ENCODE data around the gene ZRANB3. TPM values are rescaled to one million over a fixed set of nuclear protein-coding genes. Genes with fewer than 3 reads are reported as not detected.

Gene ZRANB3
- total and polyA plus RNA-seq, 2 experiments from 2014 or later, result 5.7 to 6.4 TPM

DNA sequence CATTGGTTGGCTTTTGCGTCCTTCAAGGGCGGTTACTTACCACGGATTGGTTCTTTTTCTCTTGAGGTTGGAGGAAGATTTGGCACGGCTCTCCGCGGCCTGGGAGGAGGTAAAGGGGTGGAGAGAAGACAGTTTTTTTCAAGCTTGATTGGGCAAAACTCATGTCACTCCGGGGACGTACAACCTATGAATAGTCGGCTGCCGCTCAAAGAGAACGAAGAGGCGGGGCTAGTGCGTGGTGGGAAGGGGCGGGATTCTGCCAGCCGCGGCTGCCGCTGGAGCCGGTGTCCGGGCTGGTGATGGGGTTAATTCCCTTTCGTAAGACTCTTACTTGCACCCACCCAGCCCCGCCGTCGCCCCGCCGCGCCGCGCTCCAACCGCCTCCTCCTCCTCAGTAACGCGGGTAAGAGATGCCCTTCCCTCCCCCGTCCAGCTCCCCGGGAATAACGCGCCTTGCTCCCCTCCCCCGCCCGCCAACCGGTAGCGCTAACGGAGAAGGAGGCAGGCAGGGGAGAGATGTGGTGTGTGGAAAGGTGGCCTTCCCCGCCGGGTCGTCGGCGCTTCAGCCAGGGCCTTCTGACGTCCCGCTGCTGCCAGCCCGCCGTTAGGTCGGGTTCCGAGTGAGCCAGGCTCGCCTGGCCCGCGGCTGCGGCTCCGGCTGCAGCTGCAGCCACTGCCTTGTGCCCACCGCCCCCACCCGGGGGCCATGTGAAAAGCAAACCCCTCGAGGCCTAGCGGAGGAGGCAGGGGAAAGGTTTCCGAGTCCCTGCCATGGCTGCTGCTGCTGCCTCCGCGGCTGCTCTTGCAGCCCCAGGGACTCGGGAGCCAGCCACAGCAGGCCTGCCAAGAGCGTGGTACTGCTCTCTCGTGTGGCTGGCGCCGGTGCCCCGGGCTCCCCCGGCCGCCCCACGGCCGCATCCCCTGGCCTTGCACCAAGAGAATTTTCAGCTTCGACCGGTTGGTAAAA lies 496 bp upstream of the ZRANB3 start, which contains the start of gene R3HDM1:
R3HDM1 (plus strand) TSS at position 254 of the 967 bp plus-strand sequence. CDS start 73,362 bp downstream, outside the sequence.
- TF ChIP-seq EZH2phosphoT487 (IDR thresholded peaks at IDR 0.05; ENCODE audit: insufficient read depth, low read depth) (no peak), EZH2 (IDR thresholded peaks at IDR 0.05; ENCODE audit: insufficient read depth, poor library complexity, severe bottlenecking) (no peak)
- H3K27me3 ChIP-seq (replicated peaks; ENCODE audit: insufficient read depth), result no peaks in the 10 kb centered on the region
- 0 out of 2 replicates have a peak, but pooled peaks cover 5% of the 10 kb centered on the region for H4K20me1 ChIP-seq (ENCODE audit: insufficient read depth)
- in situ Hi-C loops (cut with MboI), result no loop called here
- no peaks in the 10 kb centered on the region for H3K36me3 ChIP-seq (ENCODE audit: low read depth)
- peaks cover 65% of the 10 kb centered on the region for H3K79me2 ChIP-seq (ENCODE audit: insufficient read depth)
- WGBS, 2 experiments (ENCODE audit: low coverage in 1 of 2, low lambda C conversion rate in 2 of 2, missing lambda C conversion rate in 2 of 2), result 1% methylated on average over 63 to 73 of the region's 75 CpGs
- peak within 1 kb of the TSS; percentile 92 for H3K9ac ChIP-seq
- no peaks in the 10 kb centered on the region for H3K9me3 ChIP-seq (ENCODE audit: low read depth)
- H3K4me2 ChIP-seq (ENCODE audit: unreplicated experiment), result peak within 1 kb of the TSS; percentile 93
- peak within 1 kb of the TSS; percentile 98 for H2AFZ ChIP-seq
- peak; percentile 100 for DNase-seq
- peaks cover 8% of the 10 kb centered on the region for H3K4me1 ChIP-seq (ENCODE audit: insufficient read depth)
- H3K4me3 ChIP-seq, result peak within 1 kb of the TSS; percentile 96
- no peaks in the 10 kb centered on the region for H3F3A ChIP-seq (ENCODE audit: insufficient read depth)
- no peaks in the 10 kb centered on the region for H3K9me2 ChIP-seq (ENCODE audit: insufficient read depth)
- H3K27ac ChIP-seq, result peak within 1 kb of the TSS; percentile 93

DNA sequence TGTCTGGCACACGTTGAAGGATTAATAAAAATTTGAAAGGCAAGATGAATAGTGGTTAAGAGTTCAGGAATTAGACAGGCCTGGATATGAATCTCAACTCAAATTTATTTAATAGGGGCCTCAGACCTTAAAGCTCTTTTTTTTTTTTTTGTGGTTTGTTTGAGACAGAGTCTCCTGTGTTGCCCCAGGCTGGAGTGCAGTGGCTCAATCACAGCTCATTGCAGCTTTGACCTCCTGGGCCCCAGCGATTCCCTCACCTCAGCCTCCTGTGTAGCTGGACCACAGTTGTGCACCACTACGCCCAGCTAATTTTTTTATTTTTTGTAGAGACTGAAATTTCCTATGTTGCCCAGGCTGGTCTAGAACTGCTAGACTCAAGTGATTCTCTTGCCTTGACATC lies 3.0 kb downstream of the ZRANB3 start:
- in situ Hi-C loops (cut with MboI), result no loop called here

DNA sequence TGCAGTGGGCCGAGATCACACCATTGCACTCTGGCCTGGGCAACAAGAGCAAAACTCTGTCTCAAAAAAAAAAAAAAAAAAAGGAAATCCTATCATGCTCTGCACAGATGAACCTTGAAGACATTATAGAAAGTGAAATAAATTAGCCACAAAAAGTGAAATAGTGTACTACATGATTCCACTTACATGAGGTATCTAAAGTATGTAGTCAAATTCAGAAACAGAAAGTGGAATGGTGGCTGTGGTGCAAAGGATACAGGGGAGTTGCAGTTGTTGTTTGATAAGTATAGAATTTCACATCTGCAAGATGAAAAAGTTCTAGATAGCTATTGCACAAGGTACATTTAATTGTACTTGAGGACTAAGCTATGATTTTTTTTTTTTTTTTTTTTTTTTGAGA lies 5.2 kb downstream of the ZRANB3 start:
- Histone ChIP-seq H3K27ac (no peak overlapping the region), H3K79me2 (ENCODE audit: insufficient read depth) (0 out of 2 replicates have a peak, but pooled peaks cover 19% of the 10 kb centered on the region), H3K4me1 (ENCODE audit: insufficient read depth) (no peaks in the 10 kb centered on the region), H3K27me3 (replicated peaks; ENCODE audit: insufficient read depth) (no peaks in the 10 kb centered on the region), H3K4me3 (no peak overlapping the region), H3K4me2 (ENCODE audit: unreplicated experiment) (no peak overlapping the region), H2AFZ (no peak overlapping the region), H3K9ac (no peak overlapping the region), H3K9me2 (ENCODE audit: insufficient read depth) (no peaks in the 10 kb centered on the region), H4K20me1 (ENCODE audit: insufficient read depth) (no peaks in the 10 kb centered on the region), H3K9me3 (ENCODE audit: low read depth) (no peaks in the 10 kb centered on the region), H3K36me3 (ENCODE audit: low read depth) (no peaks in the 10 kb centered on the region), H3F3A (ENCODE audit: insufficient read depth) (no peaks in the 10 kb centered on the region)
- WGBS, 2 experiments (ENCODE audit: low coverage in 1 of 2, low lambda C conversion rate in 2 of 2, missing lambda C conversion rate in 2 of 2), result 100% methylated on average over 1 of the region's 1 CpG
- no peak for DNase-seq
- in situ Hi-C loops (cut with MboI), result no loop called here
- TF ChIP-seq EZH2 (IDR thresholded peaks at IDR 0.05; ENCODE audit: insufficient read depth, poor library complexity, severe bottlenecking) (no peak), EZH2phosphoT487 (IDR thresholded peaks at IDR 0.05; ENCODE audit: insufficient read depth, low read depth) (no peak)

More for the DNA sequence above, 3.0 kb downstream of the ZRANB3 start:
- Histone ChIP-seq H3K79me2 (ENCODE audit: insufficient read depth) (peaks cover 30% of the 10 kb centered on the region), H3K4me3 (no peak overlapping the region), H3K27ac (no peak overlapping the region), H3K36me3 (ENCODE audit: low read depth) (no peaks in the 10 kb centered on the region), H2AFZ (no peak overlapping the region), H3K9ac (no peak overlapping the region), H3K4me2 (ENCODE audit: unreplicated experiment) (no peak overlapping the region), H3F3A (ENCODE audit: insufficient read depth) (no peaks in the 10 kb centered on the region), H3K9me3 (ENCODE audit: low read depth) (no peaks in the 10 kb centered on the region), H3K27me3 (replicated peaks; ENCODE audit: insufficient read depth) (no peaks in the 10 kb centered on the region), H4K20me1 (ENCODE audit: insufficient read depth) (no peaks in the 10 kb centered on the region), H3K9me2 (ENCODE audit: insufficient read depth) (no peaks in the 10 kb centered on the region), H3K4me1 (ENCODE audit: insufficient read depth) (peaks cover 6% of the 10 kb centered on the region)
- no peak for DNase-seq
- 96% methylated on average over 3 of the region's 3 CpGs for WGBS, 2 experiments (ENCODE audit: low coverage in 1 of 2, low lambda C conversion rate in 2 of 2, missing lambda C conversion rate in 2 of 2)
- no peak for TF ChIP-seq EZH2 (IDR thresholded peaks at IDR 0.05; ENCODE audit: insufficient read depth, poor library complexity, severe bottlenecking)
- TF ChIP-seq EZH2phosphoT487 (IDR thresholded peaks at IDR 0.05; ENCODE audit: insufficient read depth, low read depth), result no peak

DNA sequence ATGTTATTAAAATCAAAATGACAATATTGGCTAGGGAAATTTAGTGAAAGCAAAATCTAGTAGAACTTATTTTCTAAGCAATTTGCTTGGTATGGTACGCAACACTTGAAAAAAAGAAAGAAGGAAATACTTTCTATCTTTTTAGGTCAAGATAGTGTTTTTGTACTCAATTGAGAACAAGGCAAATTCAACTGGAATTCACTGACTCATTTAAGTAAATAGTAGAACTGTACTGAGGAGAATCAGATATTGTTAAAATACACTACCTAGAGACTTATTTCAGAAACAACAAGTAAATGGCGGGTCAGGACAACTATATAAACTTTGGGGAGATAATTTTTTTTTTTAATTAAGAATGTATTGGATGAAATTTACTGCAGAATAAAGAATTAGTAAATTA lies 18.9 kb downstream of the ZRANB3 start:
- no peak overlapping the region for H3K27ac ChIP-seq
- no peak for DNase-seq
- no peaks in the 10 kb centered on the region for H3K9me3 ChIP-seq (ENCODE audit: low read depth)
- H3K79me2 ChIP-seq (ENCODE audit: insufficient read depth), result no peaks in the 10 kb centered on the region
- H3K9ac ChIP-seq, result no peak overlapping the region
- H3K4me1 ChIP-seq (ENCODE audit: insufficient read depth), result no peaks in the 10 kb centered on the region
- WGBS, 2 experiments (ENCODE audit: low coverage in 1 of 2, low lambda C conversion rate in 2 of 2, missing lambda C conversion rate in 2 of 2), result 98 to 99% methylated on average over 2 of the region's 2 CpGs
- in situ Hi-C loops (cut with MboI), result no loop called here
- TF ChIP-seq EZH2phosphoT487 (IDR thresholded peaks at IDR 0.05; ENCODE audit: insufficient read depth, low read depth) (no peak), EZH2 (IDR thresholded peaks at IDR 0.05; ENCODE audit: insufficient read depth, poor library complexity, severe bottlenecking) (no peak)
- H3K9me2 ChIP-seq (ENCODE audit: insufficient read depth), result no peaks in the 10 kb centered on the region
- no peaks in the 10 kb centered on the region for H3K36me3 ChIP-seq (ENCODE audit: low read depth)
- no peaks in the 10 kb centered on the region for H3K27me3 ChIP-seq (replicated peaks; ENCODE audit: insufficient read depth)
- no peaks in the 10 kb centered on the region for H4K20me1 ChIP-seq (ENCODE audit: insufficient read depth)
- H2AFZ ChIP-seq, result no peak overlapping the region
- no peak overlapping the region for H3K4me2 ChIP-seq (ENCODE audit: unreplicated experiment)
- H3F3A ChIP-seq (ENCODE audit: insufficient read depth), result no peaks in the 10 kb centered on the region
- H3K4me3 ChIP-seq, result no peak overlapping the region

All from GM23248 (cell line).